ENCODE data around the gene LRRC1.

Gene LRRC1

GRCh38 chr6:53878808-53879207, 84.0 kb downstream of the LRRC1 start:
- no peak for DNase-seq (ENCODE audit: low read depth in 2 of 2, low spot score in 1 of 2)

- DNase-seq (ENCODE audit: low read depth in 2 of 2, low spot score in 1 of 2), result no peak
Measured at GRCh38 chr6:53879608-53880007, 84.8 kb downstream of the LRRC1 start.

- no peak for DNase-seq (ENCODE audit: low read depth in 2 of 2, low spot score in 1 of 2)
Measured at GRCh38 chr6:53887316-53887715, 92.5 kb downstream of the LRRC1 start.

GRCh38 chr6:53888931-53889330, 94.1 kb downstream of the LRRC1 start:
- DNase-seq (ENCODE audit: low read depth in 2 of 2, low spot score in 1 of 2), result no peak

- no peak for DNase-seq (ENCODE audit: low read depth in 2 of 2, low spot score in 1 of 2)
Measured at GRCh38 chr6:53889365-53889764, 94.6 kb downstream of the LRRC1 start.

- no peak for DNase-seq (ENCODE audit: low read depth in 2 of 2, low spot score in 1 of 2)
Measured at GRCh38 chr6:53892707-53893106, 97.9 kb downstream of the LRRC1 start.

- no peak for DNase-seq (ENCODE audit: low read depth in 2 of 2, low spot score in 1 of 2)
Measured at GRCh38 chr6:53894091-53894490, 99.3 kb downstream of the LRRC1 start.

- no peak for DNase-seq (ENCODE audit: low read depth in 2 of 2, low spot score in 1 of 2)
Measured at GRCh38 chr6:53896196-53896595, 101.4 kb downstream of the LRRC1 start.

- no peak for DNase-seq (ENCODE audit: low read depth in 2 of 2, low spot score in 1 of 2)
Measured at GRCh38 chr6:53898026-53898795, 103.4 kb downstream of the LRRC1 start.

- DNase-seq (ENCODE audit: low read depth in 2 of 2, low spot score in 1 of 2), result no peak
Measured at GRCh38 chr6:53899512-53899911, 104.7 kb downstream of the LRRC1 start.

GRCh38 chr6:53903357-53903756, 108.6 kb downstream of the LRRC1 start:
- DNase-seq (ENCODE audit: low read depth in 2 of 2, low spot score in 1 of 2), result no peak

- DNase-seq (ENCODE audit: low read depth in 2 of 2, low spot score in 1 of 2), result no peak
Measured at GRCh38 chr6:53906103-53906502, 111.3 kb downstream of the LRRC1 start.

GRCh38 chr6:53906842-53907241, 112.0 kb downstream of the LRRC1 start:
- no peak for DNase-seq (ENCODE audit: low read depth in 2 of 2, low spot score in 1 of 2)

GRCh38 chr6:53910834-53911233, 116.0 kb downstream of the LRRC1 start:
- no peak for DNase-seq (ENCODE audit: low read depth in 2 of 2, low spot score in 1 of 2)

- no peak for DNase-seq (ENCODE audit: low read depth in 2 of 2, low spot score in 1 of 2)
Measured at GRCh38 chr6:53912661-53913060, 117.9 kb downstream of the LRRC1 start.

- DNase-seq (ENCODE audit: low read depth in 2 of 2, low spot score in 1 of 2), result no peak
Measured at GRCh38 chr6:53913286-53913685, 118.5 kb downstream of the LRRC1 start.

- DNase-seq (ENCODE audit: low read depth in 2 of 2, low spot score in 1 of 2), result no peak
Measured at GRCh38 chr6:53915026-53915691, 120.4 kb downstream of the LRRC1 start.

GRCh38 chr6:53916804-53917463, 122.1 kb downstream of the LRRC1 start:
- no peak for DNase-seq (ENCODE audit: low read depth in 2 of 2, low spot score in 1 of 2)

GRCh38 chr6:53917464-53917842, 122.6 kb downstream of the LRRC1 start:
- DNase-seq (ENCODE audit: low read depth in 2 of 2, low spot score in 1 of 2), result no peak

GRCh38 chr6:53918854-53919510, 124.2 kb downstream of the LRRC1 start:
- no peak for DNase-seq (ENCODE audit: low read depth in 2 of 2, low spot score in 1 of 2)

- no peak for DNase-seq (ENCODE audit: low read depth in 2 of 2, low spot score in 1 of 2)
Measured at GRCh38 chr6:53919881-53920360, 125.1 kb downstream of the LRRC1 start.

GRCh38 chr6:53920881-53921280, 126.1 kb downstream of the LRRC1 start:
- DNase-seq (ENCODE audit: low read depth in 2 of 2, low spot score in 1 of 2), result no peak
